ENCODE results near the gene NLGN1.

The NLGN1 gene

GRCh38 chr3:173708191-173708590 lies 310.6 kb downstream of the NLGN1 start:
- no peak overlapping the region for H3K9ac ChIP-seq (ENCODE audit: low read depth, low read length)
- no peaks in the 10 kb centered on the region for H3K36me3 ChIP-seq (ENCODE audit: insufficient read depth, low read length)
- no peaks in the 10 kb centered on the region for H3K4me1 ChIP-seq (ENCODE audit: insufficient read depth, low read length)
- no peaks in the 10 kb centered on the region for H3K9me3 ChIP-seq (ENCODE audit: control insufficient read depth, insufficient read depth, low read length)

- no peaks in the 10 kb centered on the region for H3K36me3 ChIP-seq (ENCODE audit: insufficient read depth, low read length)
- H3K4me1 ChIP-seq (ENCODE audit: insufficient read depth, low read length) = no peaks in the 10 kb centered on the region
- no peak overlapping the region for H3K9ac ChIP-seq (ENCODE audit: low read depth, low read length)
- H3K9me3 ChIP-seq (ENCODE audit: control insufficient read depth, insufficient read depth, low read length) = no peaks in the 10 kb centered on the region
Measured at GRCh38 chr3:173709026-173709425, 311.5 kb downstream of the NLGN1 start.

GRCh38 chr3:173711619-173712018 lies 314.1 kb downstream of the NLGN1 start:
- Histone ChIP-seq H3K9ac (ENCODE audit: low read depth, low read length) (no peak overlapping the region), H3K4me1 (ENCODE audit: insufficient read depth, low read length) (no peaks in the 10 kb centered on the region), H3K9me3 (ENCODE audit: control insufficient read depth, insufficient read depth, low read length) (no peaks in the 10 kb centered on the region), H3K36me3 (ENCODE audit: insufficient read depth, low read length) (no peaks in the 10 kb centered on the region)

DNA sequence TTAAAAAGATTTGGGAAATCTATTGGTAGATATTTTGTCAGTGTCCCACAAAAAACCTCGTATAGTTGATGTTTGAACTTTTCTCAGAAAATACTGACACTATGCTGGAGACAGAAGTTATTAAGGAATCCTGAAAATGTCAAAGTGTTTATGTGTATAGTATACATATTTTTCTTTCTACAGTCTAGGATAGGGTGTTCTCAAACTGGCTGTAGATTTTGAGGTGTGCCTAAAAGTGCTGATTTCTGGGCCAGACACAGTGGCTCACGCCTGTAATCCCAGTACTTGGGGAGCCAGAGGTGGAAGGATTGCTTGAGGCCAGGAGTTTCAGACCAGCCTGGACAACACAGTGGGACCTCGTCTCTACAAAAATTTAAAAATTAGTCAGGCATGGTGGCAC lies 322.0 kb downstream of the NLGN1 start:
- Histone ChIP-seq H3K9ac (ENCODE audit: low read depth, low read length) (no peak overlapping the region), H3K9me3 (ENCODE audit: control insufficient read depth, insufficient read depth, low read length) (no peaks in the 10 kb centered on the region), H3K4me1 (ENCODE audit: insufficient read depth, low read length) (peaks cover 4% of the 10 kb centered on the region; the same call in 1 of the 2 replicates), H3K36me3 (ENCODE audit: insufficient read depth, low read length) (no peaks in the 10 kb centered on the region)

- Histone ChIP-seq H3K9me3 (ENCODE audit: control insufficient read depth, insufficient read depth, low read length) (no peaks in the 10 kb centered on the region), H3K36me3 (ENCODE audit: insufficient read depth, low read length) (no peaks in the 10 kb centered on the region), H3K4me1 (ENCODE audit: insufficient read depth, low read length) (no peaks in the 10 kb centered on the region), H3K9ac (ENCODE audit: low read depth, low read length) (no peak overlapping the region)
Measured at GRCh38 chr3:173725507-173725906, 328.0 kb downstream of the NLGN1 start.

- no peaks in the 10 kb centered on the region for H3K36me3 ChIP-seq (ENCODE audit: insufficient read depth, low read length)
- no peaks in the 10 kb centered on the region for H3K9me3 ChIP-seq (ENCODE audit: control insufficient read depth, insufficient read depth, low read length)
- no peaks in the 10 kb centered on the region; the same call in 1 of the 2 replicates for H3K4me1 ChIP-seq (ENCODE audit: insufficient read depth, low read length)
- no peak overlapping the region for H3K9ac ChIP-seq (ENCODE audit: low read depth, low read length)
Measured at GRCh38 chr3:173730391-173730790, 332.8 kb downstream of the NLGN1 start.

GRCh38 chr3:173732237-173732636 lies 334.7 kb downstream of the NLGN1 start:
- Histone ChIP-seq H3K9me3 (ENCODE audit: control insufficient read depth, insufficient read depth, low read length) (no peaks in the 10 kb centered on the region), H3K4me1 (ENCODE audit: insufficient read depth, low read length) (no peaks in the 10 kb centered on the region; the same call in 1 of the 2 replicates), H3K36me3 (ENCODE audit: insufficient read depth, low read length) (no peaks in the 10 kb centered on the region), H3K9ac (ENCODE audit: low read depth, low read length) (no peak overlapping the region)

DNA sequence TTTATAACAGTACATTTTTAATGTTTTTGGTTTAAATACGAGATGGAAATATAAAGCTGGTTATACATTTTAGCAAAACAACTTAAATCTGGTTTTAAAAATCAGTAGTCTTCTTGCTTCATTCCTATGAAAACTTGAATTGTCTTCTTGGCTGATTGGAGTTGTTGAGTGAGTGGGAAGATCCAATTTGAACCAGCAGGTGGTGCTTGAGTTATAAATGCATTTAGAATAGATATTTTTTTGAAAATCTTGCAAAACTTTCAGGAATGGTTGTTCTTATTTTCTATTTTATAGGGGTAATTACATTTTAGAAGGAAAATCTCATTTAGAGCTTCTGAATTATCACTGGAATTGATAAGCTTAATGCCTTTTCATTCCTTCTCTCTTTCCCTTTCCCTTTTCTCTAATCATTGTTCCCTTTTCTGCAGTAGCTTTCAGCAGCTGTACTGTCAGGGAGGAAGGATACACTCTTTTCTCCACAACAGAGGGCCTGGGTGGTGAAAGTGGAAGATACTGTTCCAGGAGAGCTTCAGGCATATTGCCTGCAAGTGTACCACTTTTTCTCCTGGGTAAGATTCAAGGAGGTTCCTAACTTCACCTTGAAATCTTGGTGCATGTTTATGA lies 335.6 kb downstream of the NLGN1 start:
- H3K9ac ChIP-seq (ENCODE audit: low read depth, low read length) = no peak overlapping the region
- no peaks in the 10 kb centered on the region for H3K36me3 ChIP-seq (ENCODE audit: insufficient read depth, low read length)
- no peaks in the 10 kb centered on the region for H3K9me3 ChIP-seq (ENCODE audit: control insufficient read depth, insufficient read depth, low read length)
- no peaks in the 10 kb centered on the region; the same call in 1 of the 2 replicates for H3K4me1 ChIP-seq (ENCODE audit: insufficient read depth, low read length)

DNA sequence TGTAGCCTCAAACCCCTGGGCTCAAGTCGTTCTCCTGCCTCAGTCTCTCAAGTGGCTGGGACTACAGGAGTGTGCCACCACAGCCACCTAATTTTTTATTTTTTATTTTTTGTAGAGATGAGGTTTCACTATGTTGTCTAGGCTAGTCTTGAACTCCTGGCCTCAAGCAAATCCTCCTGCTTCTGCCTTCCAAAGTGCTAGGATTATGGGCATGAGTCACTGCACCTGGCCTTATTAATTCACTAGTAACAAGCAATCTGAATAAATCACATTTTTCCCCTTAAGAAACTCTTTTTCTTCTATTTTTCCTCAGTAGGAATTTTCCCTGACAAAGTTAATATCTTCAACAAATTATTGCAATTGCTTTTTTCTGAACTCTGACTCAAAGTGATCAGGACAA lies 336.9 kb downstream of the NLGN1 start:
- Histone ChIP-seq H3K36me3 (ENCODE audit: insufficient read depth, low read length) (no peaks in the 10 kb centered on the region), H3K9ac (ENCODE audit: low read depth, low read length) (no peak overlapping the region), H3K4me1 (ENCODE audit: insufficient read depth, low read length) (peaks cover 6% of the 10 kb centered on the region), H3K9me3 (ENCODE audit: control insufficient read depth, insufficient read depth, low read length) (no peaks in the 10 kb centered on the region)

GRCh38 chr3:173734895-173735294 lies 337.4 kb downstream of the NLGN1 start:
- Histone ChIP-seq H3K9ac (ENCODE audit: low read depth, low read length) (no peak overlapping the region), H3K4me1 (ENCODE audit: insufficient read depth, low read length) (peaks cover 9% of the 10 kb centered on the region), H3K36me3 (ENCODE audit: insufficient read depth, low read length) (no peaks in the 10 kb centered on the region), H3K9me3 (ENCODE audit: control insufficient read depth, insufficient read depth, low read length) (no peaks in the 10 kb centered on the region)

GRCh38 chr3:173735841-173736240 lies 338.3 kb downstream of the NLGN1 start:
- Histone ChIP-seq H3K4me1 (ENCODE audit: insufficient read depth, low read length) (peaks cover 12% of the 10 kb centered on the region), H3K9me3 (ENCODE audit: control insufficient read depth, insufficient read depth, low read length) (no peaks in the 10 kb centered on the region), H3K36me3 (ENCODE audit: insufficient read depth, low read length) (no peaks in the 10 kb centered on the region), H3K9ac (ENCODE audit: low read depth, low read length) (no peak overlapping the region)

- Histone ChIP-seq H3K4me1 (ENCODE audit: insufficient read depth, low read length) (peaks cover 12% of the 10 kb centered on the region), H3K9me3 (ENCODE audit: control insufficient read depth, insufficient read depth, low read length) (no peaks in the 10 kb centered on the region; the same call in 1 of the 2 replicates), H3K36me3 (ENCODE audit: insufficient read depth, low read length) (no peaks in the 10 kb centered on the region), H3K9ac (ENCODE audit: low read depth, low read length) (no peak overlapping the region)
Measured at GRCh38 chr3:173737167-173737808, 339.7 kb downstream of the NLGN1 start.

GRCh38 chr3:173739726-173740125 lies 342.2 kb downstream of the NLGN1 start:
- Histone ChIP-seq H3K9ac (ENCODE audit: low read depth, low read length) (no peak overlapping the region), H3K9me3 (ENCODE audit: control insufficient read depth, insufficient read depth, low read length) (no peaks in the 10 kb centered on the region; the same call in 1 of the 2 replicates), H3K4me1 (ENCODE audit: insufficient read depth, low read length) (peaks cover 12% of the 10 kb centered on the region), H3K36me3 (ENCODE audit: insufficient read depth, low read length) (no peaks in the 10 kb centered on the region)

GRCh38 chr3:173742491-173742890 lies 344.9 kb downstream of the NLGN1 start:
- H3K4me1 ChIP-seq (ENCODE audit: insufficient read depth, low read length) = peaks cover 12% of the 10 kb centered on the region
- no peak overlapping the region for H3K9ac ChIP-seq (ENCODE audit: low read depth, low read length)
- no peaks in the 10 kb centered on the region; the same call in 1 of the 2 replicates for H3K9me3 ChIP-seq (ENCODE audit: control insufficient read depth, insufficient read depth, low read length)
- no peaks in the 10 kb centered on the region for H3K36me3 ChIP-seq (ENCODE audit: insufficient read depth, low read length)

DNA sequence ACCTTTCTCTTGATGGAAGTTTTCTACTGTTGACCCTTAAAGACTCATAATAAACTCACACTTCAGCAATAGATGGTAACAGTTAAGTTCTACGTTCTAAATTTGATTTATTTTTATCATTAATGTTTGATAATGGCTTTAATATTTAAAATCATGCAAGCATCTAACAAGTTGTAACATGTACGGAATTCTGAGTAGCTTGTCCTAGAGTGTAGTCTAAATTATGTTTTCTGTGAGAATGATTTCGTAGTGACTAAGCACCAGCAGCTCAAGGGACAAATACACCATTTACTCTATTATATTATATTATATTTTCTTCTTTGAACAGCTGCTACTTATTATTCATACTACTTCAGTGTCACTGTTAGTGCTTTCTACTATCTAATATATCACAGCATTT lies 345.6 kb downstream of the NLGN1 start:
- H3K4me1 ChIP-seq (ENCODE audit: insufficient read depth, low read length) = peaks cover 12% of the 10 kb centered on the region
- H3K9ac ChIP-seq (ENCODE audit: low read depth, low read length) = no peak overlapping the region
- no peaks in the 10 kb centered on the region; the same call in 1 of the 2 replicates for H3K9me3 ChIP-seq (ENCODE audit: control insufficient read depth, insufficient read depth, low read length)
- no peaks in the 10 kb centered on the region for H3K36me3 ChIP-seq (ENCODE audit: insufficient read depth, low read length)
